GM10266 (cell line): ENCODE measurements around the gene WIPF1.

Experiments used
- DNase-seq: peaks from one replicate; pipeline ENCODE4 v3.0.0; 2012; ENCODE audit errors: extremely low spot score
- TF ChIP-seq, protein P1 (sequence below): IDR thresholded peaks from 2 replicates; pipeline ENCODE4 v1.5.1; 2012; ENCODE audit warnings: mild to moderate bottlenecking, low read depth; ENCODE audit not compliant: control insufficient read depth, insufficient read depth; ENCODE audit errors: missing control alignments

Gene WIPF1

DNA sequence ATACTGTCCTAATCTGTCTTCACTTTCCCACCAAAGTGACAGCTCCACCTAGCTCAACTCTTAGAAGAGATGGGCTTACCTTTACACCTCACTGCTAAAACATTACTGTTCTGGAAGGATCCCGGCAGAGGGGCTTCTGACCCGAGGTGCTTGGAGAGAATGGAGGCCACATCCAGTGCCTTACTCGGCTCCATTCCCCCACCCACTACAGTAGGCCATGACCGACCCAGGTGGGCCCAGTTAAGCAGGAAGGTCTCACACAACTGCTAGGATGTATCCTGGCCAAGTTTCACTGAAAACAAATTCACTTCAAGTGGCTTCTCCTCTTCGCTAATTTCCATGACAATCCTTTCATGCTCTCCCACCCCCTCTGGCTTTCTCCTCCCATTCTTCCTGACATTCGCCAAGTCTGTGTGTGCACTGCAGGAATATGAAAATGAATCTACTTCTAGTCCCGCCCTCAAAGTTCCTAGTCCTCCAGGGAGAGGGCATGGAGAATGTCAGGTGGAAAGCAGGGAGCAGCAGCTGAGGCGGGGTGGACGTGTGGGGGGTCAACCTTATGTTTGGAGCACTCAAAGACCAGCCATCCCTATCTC is 11.8 kb downstream of the WIPF1 start:
- TF ChIP-seq, protein P1, sequence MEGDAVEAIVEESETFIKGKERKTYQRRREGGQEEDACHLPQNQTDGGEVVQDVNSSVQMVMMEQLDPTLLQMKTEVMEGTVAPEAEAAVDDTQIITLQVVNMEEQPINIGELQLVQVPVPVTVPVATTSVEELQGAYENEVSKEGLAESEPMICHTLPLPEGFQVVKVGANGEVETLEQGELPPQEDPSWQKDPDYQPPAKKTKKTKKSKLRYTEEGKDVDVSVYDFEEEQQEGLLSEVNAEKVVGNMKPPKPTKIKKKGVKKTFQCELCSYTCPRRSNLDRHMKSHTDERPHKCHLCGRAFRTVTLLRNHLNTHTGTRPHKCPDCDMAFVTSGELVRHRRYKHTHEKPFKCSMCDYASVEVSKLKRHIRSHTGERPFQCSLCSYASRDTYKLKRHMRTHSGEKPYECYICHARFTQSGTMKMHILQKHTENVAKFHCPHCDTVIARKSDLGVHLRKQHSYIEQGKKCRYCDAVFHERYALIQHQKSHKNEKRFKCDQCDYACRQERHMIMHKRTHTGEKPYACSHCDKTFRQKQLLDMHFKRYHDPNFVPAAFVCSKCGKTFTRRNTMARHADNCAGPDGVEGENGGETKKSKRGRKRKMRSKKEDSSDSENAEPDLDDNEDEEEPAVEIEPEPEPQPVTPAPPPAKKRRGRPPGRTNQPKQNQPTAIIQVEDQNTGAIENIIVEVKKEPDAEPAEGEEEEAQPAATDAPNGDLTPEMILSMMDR, result no peak
- no peak for DNase-seq

DNA sequence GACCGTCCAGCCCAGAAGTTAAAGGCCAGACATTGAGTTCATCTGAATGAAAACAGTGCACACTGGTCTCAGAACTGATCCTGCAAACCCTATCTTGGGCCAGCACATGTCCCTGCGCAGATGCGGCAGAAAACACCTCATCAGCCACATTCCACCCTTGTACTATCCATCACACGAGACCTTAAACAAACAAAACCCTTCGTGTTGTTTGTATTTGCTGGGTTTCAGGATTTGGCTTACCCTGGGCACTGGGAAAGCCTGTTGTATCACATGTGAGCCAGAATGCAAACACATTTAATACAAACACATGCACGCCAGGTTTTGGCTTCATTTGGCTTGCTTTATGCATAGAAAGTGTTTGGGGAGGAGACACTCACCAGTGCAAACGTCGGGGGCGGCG is 12.5 kb downstream of the WIPF1 start:
- TF ChIP-seq, protein P1, result no peak
- no peak for DNase-seq

DNA sequence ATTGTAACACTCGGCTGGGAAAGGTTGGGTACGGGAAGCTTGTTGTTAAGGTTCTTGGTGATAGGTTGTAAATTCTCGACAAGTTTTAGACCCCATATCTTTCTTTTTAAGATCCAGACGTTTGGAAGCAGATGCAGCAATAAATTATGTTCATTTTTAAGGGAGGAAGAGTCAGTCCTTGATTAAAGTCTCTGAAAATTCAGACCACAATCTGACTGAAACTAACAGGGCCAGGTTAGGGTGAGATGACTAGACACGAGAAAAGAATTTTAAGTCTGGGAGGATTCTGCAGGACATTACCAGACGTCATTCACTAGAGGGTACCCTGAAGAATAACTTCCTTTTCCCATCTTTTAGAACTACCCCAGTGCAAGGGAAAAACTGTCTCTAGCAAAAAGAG is 16.1 kb downstream of the WIPF1 start:
- DNase-seq, result no peak
- TF ChIP-seq, protein P1, result no peak

DNA sequence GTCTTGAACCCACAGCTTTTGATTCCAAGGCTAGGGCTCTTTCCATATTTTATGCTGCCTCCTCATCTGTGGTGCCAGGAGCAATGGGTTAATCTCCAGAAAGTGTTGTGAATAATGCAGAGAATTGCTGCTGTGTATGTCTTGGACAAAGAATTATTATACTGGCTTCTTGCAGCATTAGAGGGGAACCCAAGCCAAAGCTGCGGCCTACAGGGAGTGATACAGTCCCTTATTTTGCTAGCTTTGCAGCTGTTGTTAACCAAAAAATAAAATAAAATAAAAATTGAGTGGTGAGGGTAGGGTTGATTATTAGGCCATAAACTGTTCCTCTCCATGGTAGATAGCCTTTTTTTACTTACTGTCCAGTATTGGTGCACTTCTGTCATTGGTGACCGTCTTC is 16.7 kb downstream of the WIPF1 start:
- DNase-seq, result no peak
- TF ChIP-seq, protein P1, result no peak

- no peak for DNase-seq
- TF ChIP-seq, protein P1, result peak; percentile 64
Measured at GRCh38 chr2:174577967-174578589, 19.5 kb downstream of the WIPF1 start.

- TF ChIP-seq, protein P1, result no peak
Measured at GRCh38 chr2:174575124-174575776, 22.4 kb downstream of the WIPF1 start.

DNA sequence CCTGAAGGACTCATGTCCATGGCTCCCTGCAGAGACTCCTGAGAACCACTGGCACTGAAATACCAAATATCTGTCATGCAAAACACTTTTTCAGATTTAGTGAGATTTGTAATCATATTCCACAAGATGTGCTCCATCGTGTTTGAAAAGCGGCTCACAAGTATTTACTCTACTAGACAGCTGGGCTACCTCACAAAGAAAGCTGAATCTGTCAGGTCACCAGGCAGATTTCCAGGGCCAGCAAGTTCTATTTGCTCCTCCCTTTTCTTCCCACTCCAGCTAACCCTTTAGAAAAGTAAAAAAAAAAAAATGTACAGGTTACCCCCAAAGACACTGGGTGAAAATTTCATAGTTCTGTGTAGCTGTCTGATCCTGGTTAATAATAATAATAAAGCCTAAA is 22.9 kb downstream of the WIPF1 start:
- TF ChIP-seq, protein P1, result no peak
- no peak for DNase-seq

More at GRCh38 chr2:174575124-174575776, 22.4 kb downstream of the WIPF1 start:
- no peak for DNase-seq
